Kidney (tissue), 14 donors: ENCODE results near the gene SNU13. TPM values are rescaled to one million over a fixed set of nuclear protein-coding genes. Genes with fewer than 3 reads are reported as not detected.

Experiments
- DNase-seq, 5 donors: peaks; one replicate each; pipeline ENCODE4 v3.0.0-alpha.2; 2013 to 2020
- FAIRE-seq: peaks from 2 replicates; lab custom pipeline; 2012; peaks lifted over from hg19 to GRCh38; lab: Jason Lieb, UNC
- H3K27ac ChIP-seq, 2 donors: one replicate each; pipeline ENCODE4 v1.7.0; 2013; ENCODE audit warnings: low read depth in 2 of 2, low read length in 2 of 2, inconsistent platforms in 1 of 2
- H3K27me3 ChIP-seq: one replicate; pipeline ENCODE4 v1.7.1; 2013; ENCODE audit warnings: low read length, inconsistent platforms; ENCODE audit not compliant: control insufficient read depth, insufficient read depth
- H3K36me3 ChIP-seq, 3 donors: one replicate each; pipeline versions ENCODE4 v1.7.0 to v1.7.1; 2013; ENCODE audit warnings: low read length in 3 of 3, control low read depth in 1 of 3, inconsistent platforms in 1 of 3; ENCODE audit not compliant: insufficient read depth in 3 of 3, control insufficient read depth in 2 of 3
- H3K4me1 ChIP-seq, 3 donors: one replicate each; pipeline versions ENCODE4 v1.7.0 to v1.7.1; 2013; ENCODE audit warnings: low read length in 3 of 3, inconsistent platforms in 1 of 3, low read depth in 1 of 3; ENCODE audit not compliant: control insufficient read depth in 2 of 3, insufficient read depth in 2 of 3
- H3K4me3 ChIP-seq, 3 donors: one replicate each; pipeline versions ENCODE4 v1.7.0 to v1.8.1; 2013; ENCODE audit warnings: low read length in 3 of 3, control low read depth in 1 of 3, inconsistent platforms in 1 of 3
- H3K9ac ChIP-seq, 3 donors: one replicate each; pipeline versions ENCODE4 v1.7.0 to v1.7.1; 2013; ENCODE audit warnings: low read length in 3 of 3, control low read depth in 1 of 3, inconsistent platforms in 1 of 3
- H3K9me3 ChIP-seq, 3 donors: one replicate each; pipeline versions ENCODE4 v1.7.0 to v1.7.1; 2013; ENCODE audit warnings: low read length in 3 of 3, control low read depth in 1 of 3, inconsistent platforms in 1 of 3; ENCODE audit not compliant: control insufficient read depth in 2 of 3, insufficient read depth in 1 of 3
- intact Hi-C: fragments of 100-400 bp; cut with DNase I; formaldehyde crosslinking; loops from one replicate; pipeline ENCODE4 v1.11.1; 2022
- polyA plus RNA-seq: library from polyadenylated mRNA; stranded (reverse); fragments of 350-450 nt; fragmentation: Illumina TruSeq; extraction: RNeasy Lipid Tissue Mini Kit (QIAGEN cat#74804); gene quantifications from one replicate; pipeline ENCODE4 v1.2.3, GENCODE V29; 2014; ENCODE audit warnings: low read depth, low replicate concordance; ENCODE audit not compliant: insufficient read depth
- total RNA-seq: library from RNA; stranded (reverse); fragmentation: NEBNext Ultra II Directional; extraction: Animal tissue kit (Norgen Biotek cat#: 25700); gene quantifications from one replicate; pipeline ENCODE4 v1.2.1, GENCODE V29; 2021
- TF ChIP-seq, protein P1 (sequence below): IDR thresholded peaks from 3 replicates; pipeline ENCODE4 v1.5.1; 2012; ENCODE audit warnings: mild to moderate bottlenecking, moderate library complexity, borderline replicate concordance; ENCODE audit not compliant: insufficient read depth; ENCODE audit errors: extremely low read depth
- donor health status: control.
- donor health status: control.
- donor health status: control.
- donor health status: control.
- donor health status: control.
- donor health status: DM: yes; HTN: yes; CAD: no.
- donor health status: Normal renal cell carcinoma (clear cell type).

Gene SNU13
- total and polyA plus RNA-seq, 2 donors from 2014 or later: 132 to 217 TPM

- Histone ChIP-seq H3K27me3 (no peaks in the 10 kb centered on the region), H3K27ac (peak overlapping the region in 1 of 2 donors; percentile 7), H3K4me3 (no peak overlapping the region), H3K4me1 (peaks cover 0 to 13% (median 2%) of the 10 kb centered on the region in 3 donors), H3K9me3 (no peaks in the 10 kb centered on the region), H3K36me3 (peaks cover 0 to 4% (median 0%) of the 10 kb centered on the region in 3 donors), H3K9ac (peak overlapping the region in 1 of 3 donors; percentile 41)
- FAIRE-seq (no peak), DNase-seq (peak; percentile 95 to 97 (median 97))
- TF ChIP-seq, protein P1, sequence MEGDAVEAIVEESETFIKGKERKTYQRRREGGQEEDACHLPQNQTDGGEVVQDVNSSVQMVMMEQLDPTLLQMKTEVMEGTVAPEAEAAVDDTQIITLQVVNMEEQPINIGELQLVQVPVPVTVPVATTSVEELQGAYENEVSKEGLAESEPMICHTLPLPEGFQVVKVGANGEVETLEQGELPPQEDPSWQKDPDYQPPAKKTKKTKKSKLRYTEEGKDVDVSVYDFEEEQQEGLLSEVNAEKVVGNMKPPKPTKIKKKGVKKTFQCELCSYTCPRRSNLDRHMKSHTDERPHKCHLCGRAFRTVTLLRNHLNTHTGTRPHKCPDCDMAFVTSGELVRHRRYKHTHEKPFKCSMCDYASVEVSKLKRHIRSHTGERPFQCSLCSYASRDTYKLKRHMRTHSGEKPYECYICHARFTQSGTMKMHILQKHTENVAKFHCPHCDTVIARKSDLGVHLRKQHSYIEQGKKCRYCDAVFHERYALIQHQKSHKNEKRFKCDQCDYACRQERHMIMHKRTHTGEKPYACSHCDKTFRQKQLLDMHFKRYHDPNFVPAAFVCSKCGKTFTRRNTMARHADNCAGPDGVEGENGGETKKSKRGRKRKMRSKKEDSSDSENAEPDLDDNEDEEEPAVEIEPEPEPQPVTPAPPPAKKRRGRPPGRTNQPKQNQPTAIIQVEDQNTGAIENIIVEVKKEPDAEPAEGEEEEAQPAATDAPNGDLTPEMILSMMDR: peak; percentile 93
- intact Hi-C loops: no loop called here
These were observed 8.6 kb upstream of the SNU13 start for GRCh38 chr22:41697126-41697775.

- Histone ChIP-seq H3K27ac (peak overlapping the region in 1 of 2 donors; percentile 27), H3K4me1 (peaks cover 0 to 13% (median 2%) of the 10 kb centered on the region in 3 donors), H3K27me3 (no peaks in the 10 kb centered on the region), H3K9ac (peak overlapping the region in 1 of 3 donors; percentile 41), H3K36me3 (peaks cover 0 to 4% (median 0%) of the 10 kb centered on the region in 3 donors), H3K9me3 (no peaks in the 10 kb centered on the region), H3K4me3 (no peak overlapping the region)
- no peak for FAIRE-seq
- TF ChIP-seq, protein P1: no peak
- peak in 1 of 5 donors; percentile 68 for DNase-seq
- intact Hi-C loops: no loop called here
These were observed 8.0 kb upstream of the SNU13 start for GRCh38 chr22:41696703-41697102.

- FAIRE-seq (no peak), DNase-seq (no peak)
- Histone ChIP-seq H3K4me3 (no peak overlapping the region), H3K36me3 (peaks cover 0 to 4% (median 0%) of the 10 kb centered on the region in 3 donors), H3K4me1 (peaks cover 0 to 13% (median 2%) of the 10 kb centered on the region in 3 donors), H3K27me3 (no peaks in the 10 kb centered on the region), H3K9me3 (no peaks in the 10 kb centered on the region), H3K27ac (no peak overlapping the region), H3K9ac (no peak overlapping the region)
- TF ChIP-seq, protein P1: no peak
- intact Hi-C loops: no loop called here
These were observed 6.5 kb upstream of the SNU13 start for GRCh38 chr22:41695211-41695610.
